ENCODE measurements around the gene ATRN.
"Not testable (repeated sequence)": the region's sequence is repeated elsewhere in the genome, so short reads cannot be mapped to it uniquely, and the experiment has no call there.

ATRN gene

DNA sequence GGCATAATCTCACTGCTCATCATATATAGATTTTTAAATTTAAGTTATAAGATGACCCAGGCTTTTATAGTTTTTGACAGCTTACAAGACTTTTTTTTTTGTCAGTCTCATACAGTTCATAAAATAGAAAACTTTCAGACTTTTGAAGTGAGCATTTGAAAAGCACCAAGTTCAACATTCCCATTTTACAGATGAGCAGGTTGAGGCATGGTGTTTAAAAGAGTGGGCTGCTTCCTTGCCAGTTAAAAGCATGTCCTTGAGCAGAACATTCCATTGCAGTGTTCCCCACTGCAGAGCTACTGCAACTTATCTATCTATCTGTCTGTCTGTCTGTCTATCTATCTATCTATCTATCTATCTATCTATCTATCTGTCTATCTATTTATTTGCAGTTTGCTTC lies 105.5 kb downstream of the ATRN start:
- DNase-seq: no peak

DNA sequence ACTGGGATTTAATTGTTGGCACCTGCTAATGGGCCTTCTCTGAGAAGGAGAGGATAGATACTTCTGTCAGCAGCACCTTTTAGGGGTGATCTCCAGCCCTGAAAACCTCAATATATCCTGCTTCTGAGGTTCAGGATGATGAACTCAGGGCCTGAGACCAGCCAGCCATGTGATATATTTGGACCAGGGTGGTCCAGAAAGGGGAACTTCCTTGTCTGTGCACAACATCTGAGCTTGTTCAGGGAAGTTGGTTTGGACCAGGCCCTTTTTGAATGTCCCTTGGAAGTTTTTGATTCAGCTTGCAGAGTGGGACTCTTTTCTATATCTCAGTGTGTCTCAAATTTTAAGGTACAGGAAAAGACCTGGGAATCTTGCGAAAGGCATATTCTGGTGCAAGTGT lies 106.5 kb downstream of the ATRN start:
- DNase-seq: no peak

GRCh38 chr20:3580412-3580811 lies 109.6 kb downstream of the ATRN start:
- no peak for DNase-seq

GRCh38 chr20:3583765-3584164 lies 112.9 kb downstream of the ATRN start:
- DNase-seq: no peak

- no peak for DNase-seq
These were observed 115.3 kb downstream of the ATRN start for GRCh38 chr20:3586093-3586492.

DNA sequence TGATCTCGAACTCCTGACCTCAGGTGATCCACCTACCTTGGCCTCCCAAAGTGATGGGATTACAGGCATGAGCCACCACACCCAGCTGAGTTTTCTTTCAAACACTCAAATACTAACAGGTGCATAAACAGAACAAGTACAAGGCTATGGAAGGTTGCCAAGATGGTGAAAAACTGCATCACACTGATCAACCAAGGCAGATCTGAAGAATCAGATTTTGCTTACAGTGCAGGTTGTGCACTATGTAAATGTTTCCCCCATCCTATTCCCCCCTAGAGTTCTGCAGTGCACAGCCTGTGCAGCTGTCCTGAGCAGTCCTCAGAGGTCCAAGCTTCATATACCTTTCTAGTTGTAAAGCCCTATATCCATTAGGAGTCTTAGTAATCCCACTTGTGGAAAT lies 119.3 kb downstream of the ATRN start:
- DNase-seq: no peak

GRCh38 chr20:3592931-3593330 lies 122.1 kb downstream of the ATRN start:
- no peak for DNase-seq

DNA sequence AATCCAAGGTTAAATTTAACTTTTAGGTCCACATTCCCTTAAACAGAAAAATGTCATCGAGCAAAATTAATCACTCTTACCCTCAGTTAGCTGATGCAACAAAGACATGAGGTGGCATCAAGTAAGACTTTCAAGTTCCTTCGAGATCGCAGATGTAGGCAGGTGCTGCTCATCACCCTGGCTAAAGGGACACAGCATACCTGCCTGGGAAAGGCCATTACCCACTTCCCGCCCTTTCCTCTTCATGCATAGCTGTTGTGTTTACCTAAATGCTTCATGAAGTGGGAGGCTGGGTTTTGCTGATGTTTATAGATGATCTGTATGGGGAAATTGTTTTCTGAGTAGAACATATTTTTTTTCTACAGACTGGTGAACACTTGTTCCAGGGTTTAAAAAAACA lies 124.7 kb downstream of the ATRN start:
- no peak for DNase-seq

GRCh38 chr20:3603108-3603507 lies 132.3 kb downstream of the ATRN start:
- no peak for DNase-seq

DNA sequence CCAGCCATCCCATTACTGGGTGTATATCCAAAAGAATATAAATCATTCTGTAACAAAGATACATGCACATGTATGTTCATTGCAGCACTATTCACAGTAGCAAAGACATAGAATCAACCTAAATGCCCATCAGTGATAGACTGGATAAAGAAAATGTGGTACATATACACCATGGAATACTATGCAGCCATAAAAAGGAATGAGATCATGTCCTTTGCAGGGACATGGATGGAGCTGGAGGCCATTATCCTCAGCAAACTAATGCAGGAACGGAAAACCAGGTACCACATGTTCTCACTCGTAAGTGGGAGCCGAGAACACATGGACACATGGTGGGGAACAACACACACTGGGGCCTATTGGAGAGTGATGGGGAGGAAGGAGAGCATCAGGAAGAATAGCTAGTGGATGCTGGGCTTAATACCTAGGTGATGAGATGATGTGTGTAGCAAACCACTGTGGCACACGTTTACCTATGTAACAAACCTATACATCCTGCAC lies 134.6 kb downstream of the ATRN start:
- not testable (repeated sequence) for DNase-seq

GRCh38 chr20:3606021-3606420 lies 135.2 kb downstream of the ATRN start:
- no peak for DNase-seq

- no peak for DNase-seq
These were observed 141.1 kb downstream of the ATRN start for GRCh38 chr20:3611901-3612300.

- no peak for DNase-seq
These were observed 142.2 kb downstream of the ATRN start for GRCh38 chr20:3612795-3613572.

DNA sequence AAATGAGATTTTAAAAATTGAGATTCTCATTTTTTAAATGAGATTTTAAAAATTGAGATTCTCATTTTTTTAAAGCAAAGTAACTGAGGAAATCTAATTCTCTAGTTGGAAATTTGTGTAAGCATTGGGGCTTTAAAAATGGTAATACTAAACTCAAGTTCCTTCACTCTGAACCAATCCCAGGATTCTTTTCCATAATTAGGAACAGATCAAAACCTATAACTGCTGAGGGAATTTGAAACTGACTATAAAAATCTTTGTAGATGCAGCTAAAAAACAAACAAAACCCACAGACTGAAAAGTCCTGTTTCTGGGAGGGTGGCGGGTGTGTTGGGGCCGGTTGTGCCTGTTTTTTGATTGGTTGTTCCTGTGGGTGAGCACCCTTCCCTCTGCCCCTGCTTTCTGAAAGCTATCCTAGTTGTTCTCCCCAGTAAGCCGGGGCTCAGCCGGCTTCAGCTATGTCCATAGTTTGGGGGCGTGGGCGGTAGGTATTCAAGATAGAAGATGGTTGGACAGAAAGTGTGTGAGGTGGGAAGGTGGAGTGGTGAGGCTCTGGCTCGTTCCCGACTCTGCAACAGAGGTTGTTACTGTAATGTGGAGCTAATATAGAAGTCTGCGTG lies 143.1 kb downstream of the ATRN start:
- DNase-seq: no peak

GRCh38 chr20:3614466-3614865 lies 143.6 kb downstream of the ATRN start:
- no peak for DNase-seq

DNA sequence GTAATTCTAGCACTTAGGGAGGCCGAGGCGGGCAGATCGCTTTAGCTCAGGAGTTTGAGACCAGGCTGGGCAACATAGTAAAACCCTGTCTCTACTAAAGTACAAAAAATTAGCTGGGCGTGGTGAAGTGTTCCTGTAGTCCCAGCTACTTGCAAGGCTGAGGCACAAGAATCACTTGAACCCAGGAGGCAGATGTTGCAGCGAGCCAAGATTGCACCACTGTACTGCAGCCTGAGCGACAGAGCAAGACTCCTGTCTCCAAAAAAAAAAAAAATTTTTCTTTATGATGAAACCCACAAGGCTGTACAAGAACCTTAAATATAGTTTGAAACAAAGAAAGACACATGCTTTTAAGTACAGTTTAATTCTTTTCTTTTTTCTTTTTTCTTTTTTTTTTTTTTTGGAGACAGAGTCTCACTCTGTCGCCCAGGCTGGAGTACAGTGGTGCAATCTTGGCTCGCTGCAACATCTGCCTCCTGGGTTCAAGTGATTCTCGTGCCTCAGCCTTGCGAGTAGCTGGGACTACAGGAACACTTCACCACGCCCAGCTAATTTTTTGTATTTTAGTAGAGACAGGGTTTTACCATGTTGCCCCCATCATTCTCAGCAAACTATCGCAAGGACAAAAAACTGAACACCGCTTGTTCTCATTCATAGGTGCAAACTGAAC lies 144.5 kb downstream of the ATRN start:
- DNase-seq: not testable (repeated sequence)

GRCh38 chr20:3616250-3616649 lies 145.4 kb downstream of the ATRN start:
- no peak for DNase-seq

GRCh38 chr20:3621111-3621510 lies 150.3 kb downstream of the ATRN start:
- DNase-seq: no peak

- no peak for DNase-seq
These were observed 151.6 kb downstream of the ATRN start for GRCh38 chr20:3622406-3622805.

GRCh38 chr20:3627476-3627875 lies 156.7 kb downstream of the ATRN start:
- no peak for DNase-seq

- DNase-seq: no peak
These were observed 157.9 kb downstream of the ATRN start for GRCh38 chr20:3628502-3629314.

DNA sequence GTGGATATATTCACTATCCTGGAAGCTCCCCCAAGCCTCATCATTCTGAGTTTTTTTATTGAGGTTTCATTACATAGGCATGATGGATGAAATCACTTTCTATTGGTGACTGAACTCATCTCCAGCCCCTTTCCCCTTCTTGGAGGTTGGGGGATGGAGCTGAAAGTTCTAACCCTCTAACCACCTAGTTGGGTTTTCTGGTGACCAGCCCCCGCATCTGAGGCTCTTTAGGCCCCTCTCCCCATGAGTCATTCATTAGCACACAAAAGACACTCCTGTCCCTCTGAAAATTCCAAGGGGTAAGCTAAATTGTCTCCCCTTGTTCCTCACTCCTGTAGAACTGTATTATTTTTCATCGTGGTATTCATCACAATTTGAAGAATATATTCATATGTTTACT lies 159.1 kb downstream of the ATRN start:
- DNase-seq: no peak

GRCh38 chr20:3630429-3630828 lies 159.6 kb downstream of the ATRN start:
- no peak for DNase-seq

Measured in NCI-H2081 (cell line).